OCI-LY3 (cell line): ENCODE results near the gene CD247.

Experiments
- H2AFZ ChIP-seq: fragments of 200-600, 300-600 bp; shearing (Covaris generic); 2 replicates; pipeline ENCODE4 v1.6.0; 2014; ENCODE audit warnings: antibody characterized with exemption, low read depth, low read length
- H3K27ac ChIP-seq: fragments of 200-600, 300-600 bp; sonication (generic); 2 replicates; pipeline ENCODE4 v1.5.1; 2014; ENCODE audit warnings: mild to moderate bottlenecking, low read length, moderate library complexity, mixed read lengths
- H3K27me3 ChIP-seq: fragments of 200-600, 300-600 bp; sonication (generic); 2 replicates; pipeline ENCODE4 v1.6.1; 2014; ENCODE audit warnings: low read depth, low read length, mixed read lengths
- H3K36me3 ChIP-seq: fragments of 200-600, 300-600 bp; sonication (generic); replicated peaks from 2 replicates; pipeline ENCODE3; 2014; ENCODE audit warnings: low read depth, low read length, mixed read lengths
- H3K4me1 ChIP-seq: fragments of 300-600, 200-600 bp; sonication (generic); 2 replicates; pipeline ENCODE4 v1.6.1; 2014; ENCODE audit warnings: low read length, mixed read lengths
- H3K4me2 ChIP-seq: fragments of 200-600, 300-600 bp; sonication (generic); 2 replicates; pipeline ENCODE4 v1.6.1; 2014; ENCODE audit warnings: low read length, mixed read lengths
- H3K4me3 ChIP-seq: fragments of 300-600, 200-600 bp; sonication (generic); 2 replicates; pipeline ENCODE4 v1.5.1; 2014; ENCODE audit warnings: antibody characterized with exemption, mild to moderate bottlenecking, low read length, moderate library complexity
- H3K79me2 ChIP-seq: fragments of 300-600, 200-600 bp; shearing (Covaris generic); 2 replicates; pipeline ENCODE4 v1.6.1; 2014; ENCODE audit warnings: mild to moderate bottlenecking, low read length, mixed read lengths
- H3K9ac ChIP-seq: fragments of 300-600, 200-600 bp; shearing (Covaris generic); 2 replicates; pipeline ENCODE4 v1.6.0; 2014; ENCODE audit warnings: mild to moderate bottlenecking, low read length, moderate library complexity
- H3K9me3 ChIP-seq: fragments of 200-600, 300-600 bp; shearing (Covaris generic); 2 replicates; pipeline ENCODE4 v1.6.1; 2014; ENCODE audit warnings: low read length, mixed read lengths; ENCODE audit not compliant: insufficient read depth
- H4K20me1 ChIP-seq: fragments of 200-600, 300-600 bp; sonication (generic); 2 replicates; pipeline ENCODE4 v1.6.1; 2016; ENCODE audit warnings: low read length, mixed read lengths; ENCODE audit not compliant: insufficient read depth
- CTCF ChIP-seq: fragments of 200-600, 300-600 bp; sonication (generic); IDR thresholded peaks from 2 replicates; pipeline ENCODE4 v1.5.1; 2014; ENCODE audit warnings: antibody characterized with exemption, low read length, low read depth
- EZH2phosphoT487 ChIP-seq: fragments of 200-600 bp; shearing (Covaris generic); IDR thresholded peaks from 2 replicates; pipeline ENCODE4 v1.6.1; 2018; ENCODE audit warnings: antibody characterized with exemption, mixed run types, low read depth

Gene CD247

GRCh38 chr1:167474191-167474641, 44.1 kb downstream of the CD247 start:
- H3K79me2 ChIP-seq = no peaks in the 10 kb centered on the region
- no peak overlapping the region for H3K9ac ChIP-seq
- no peaks in the 10 kb centered on the region for H4K20me1 ChIP-seq
- TF ChIP-seq EZH2phosphoT487 (no peak), CTCF (no peak)
- H3K4me1 ChIP-seq = no peaks in the 10 kb centered on the region
- no peaks in the 10 kb centered on the region for H3K36me3 ChIP-seq
- peaks cover 49% of the 10 kb centered on the region for H3K27me3 ChIP-seq
- no peak overlapping the region for H3K4me3 ChIP-seq
- H2AFZ ChIP-seq = no peak overlapping the region; the same call in 1 of the 2 replicates
- no peak overlapping the region for H3K4me2 ChIP-seq
- no peak overlapping the region for H3K27ac ChIP-seq
- no peaks in the 10 kb centered on the region for H3K9me3 ChIP-seq

- H3K79me2 ChIP-seq = no peaks in the 10 kb centered on the region
These were observed 44.6 kb downstream of the CD247 start for GRCh38 chr1:167473761-167474160.

GRCh38 chr1:167472752-167473521, 45.4 kb downstream of the CD247 start:
- H3K27me3 ChIP-seq = peaks cover 43% of the 10 kb centered on the region
- no peak overlapping the region for H3K9ac ChIP-seq
- no peak for TF ChIP-seq CTCF
- TF ChIP-seq EZH2phosphoT487 = no peak
- no peaks in the 10 kb centered on the region for H3K36me3 ChIP-seq
- H3K27ac ChIP-seq = no peak overlapping the region
- no peaks in the 10 kb centered on the region for H3K9me3 ChIP-seq
- no peaks in the 10 kb centered on the region for H3K4me1 ChIP-seq
- no peak overlapping the region for H3K4me3 ChIP-seq
- no peaks in the 10 kb centered on the region for H4K20me1 ChIP-seq
- H2AFZ ChIP-seq = no peak overlapping the region
- no peak overlapping the region for H3K4me2 ChIP-seq
- no peaks in the 10 kb centered on the region for H3K79me2 ChIP-seq

More at GRCh38 chr1:167473761-167474160, 44.6 kb downstream of the CD247 start:
- Histone ChIP-seq H3K4me1 (no peaks in the 10 kb centered on the region), H3K4me3 (no peak overlapping the region), H3K9me3 (no peaks in the 10 kb centered on the region), H3K27me3 (peaks cover 48% of the 10 kb centered on the region), H4K20me1 (no peaks in the 10 kb centered on the region), H3K9ac (no peak overlapping the region), H2AFZ (peak overlapping the region; percentile 65; the same call in 1 of the 2 replicates), H3K4me2 (no peak overlapping the region), H3K36me3 (no peaks in the 10 kb centered on the region), H3K27ac (no peak overlapping the region)
- TF ChIP-seq CTCF (no peak), EZH2phosphoT487 (no peak)

GRCh38 chr1:167471568-167471967, 46.8 kb downstream of the CD247 start:
- TF ChIP-seq EZH2phosphoT487 (no peak), CTCF (no peak)
- no peak overlapping the region for H3K9ac ChIP-seq
- no peak overlapping the region for H3K4me3 ChIP-seq
- H3K4me1 ChIP-seq = no peaks in the 10 kb centered on the region
- H3K4me2 ChIP-seq = no peak overlapping the region
- peaks cover 34% of the 10 kb centered on the region for H3K27me3 ChIP-seq
- H3K36me3 ChIP-seq = no peaks in the 10 kb centered on the region
- no peaks in the 10 kb centered on the region for H3K9me3 ChIP-seq
- no peaks in the 10 kb centered on the region for H4K20me1 ChIP-seq
- no peak overlapping the region for H2AFZ ChIP-seq
- H3K27ac ChIP-seq = no peak overlapping the region
- no peaks in the 10 kb centered on the region for H3K79me2 ChIP-seq
